T-helper 2 cell (primary cell): Measurements from ENCODE around the gene SMARCD1.
A peak's percentile ranks its signal among the peaks of the same experiment; 100 is the strongest.
"Not testable (repeated sequence)": the region's sequence is repeated elsewhere in the genome, so short reads cannot be mapped to it uniquely, and the experiment has no call there.

Source experiments
- DNase-seq, 5 experiments: peaks; one replicate each; pipeline versions ENCODE4 v3.0.0 to v3.0.0-alpha.2; 2012 to 2022

SMARCD1 gene

GRCh38 chr12:50145439-50145838 lies 60.3 kb downstream of the SMARCD1 start:
- DNase-seq, result no peak

GRCh38 chr12:50147281-50147680 lies 62.1 kb downstream of the SMARCD1 start:
- no peak for DNase-seq

- not testable (repeated sequence) for DNase-seq
Measured at GRCh38 chr12:50148011-50148410, 62.9 kb downstream of the SMARCD1 start.

- DNase-seq, result peak in 1 of 5 experiments; percentile 56
Measured at GRCh38 chr12:50149311-50149710, 64.2 kb downstream of the SMARCD1 start.
